Fibroblast of lung (primary cell): ENCODE measurements around the gene KRT222.

Source experiments
- CTCF ChIP-seq, 2 donors: IDR thresholded peaks in 1 of 2; conservative IDR thresholded peaks in 1 of 2; 1 replicate in 1 of 2; 2 replicates in 1 of 2; pipeline ENCODE4 v1.5.1; 2011 to 2012; ENCODE audit warnings: low read length in 2 of 2, control low read depth in 1 of 2, inconsistent platforms in 1 of 2, low read depth in 1 of 2, mild to moderate bottlenecking in 1 of 2
- EZH2 ChIP-seq: IDR thresholded peaks from 2 replicates; pipeline ENCODE4 v1.5.1; 2012; ENCODE audit warnings: low read length, control low read depth, mild to moderate bottlenecking; ENCODE audit errors: missing control alignments

GRCh38 chr17:40613467-40614154 lies 51.4 kb downstream of the KRT222 start:
- TF ChIP-seq CTCF (conservative IDR thresholded peaks at IDR 0.05 in 1 of 2, IDR thresholded peaks at IDR 0.05 in 1 of 2; ENCODE audit: low read depth in 1 of 2, low read length in 2 of 2) (no peak), EZH2 (no peak)
